Raji (cell line): Measurements from ENCODE around the gene UGT1A9.
"Not testable (repeated sequence)": the region's sequence is repeated elsewhere in the genome, so short reads cannot be mapped to it uniquely, and the experiment has no call there.

Experiments used
- POLR2A ChIP-seq: IDR thresholded peaks from 2 replicates; pipeline ENCODE4 v1.6.1; 2011; ENCODE audit warnings: low read depth, low read length, control low read depth; ENCODE audit not compliant: insufficient read depth

UGT1A9 gene

DNA sequence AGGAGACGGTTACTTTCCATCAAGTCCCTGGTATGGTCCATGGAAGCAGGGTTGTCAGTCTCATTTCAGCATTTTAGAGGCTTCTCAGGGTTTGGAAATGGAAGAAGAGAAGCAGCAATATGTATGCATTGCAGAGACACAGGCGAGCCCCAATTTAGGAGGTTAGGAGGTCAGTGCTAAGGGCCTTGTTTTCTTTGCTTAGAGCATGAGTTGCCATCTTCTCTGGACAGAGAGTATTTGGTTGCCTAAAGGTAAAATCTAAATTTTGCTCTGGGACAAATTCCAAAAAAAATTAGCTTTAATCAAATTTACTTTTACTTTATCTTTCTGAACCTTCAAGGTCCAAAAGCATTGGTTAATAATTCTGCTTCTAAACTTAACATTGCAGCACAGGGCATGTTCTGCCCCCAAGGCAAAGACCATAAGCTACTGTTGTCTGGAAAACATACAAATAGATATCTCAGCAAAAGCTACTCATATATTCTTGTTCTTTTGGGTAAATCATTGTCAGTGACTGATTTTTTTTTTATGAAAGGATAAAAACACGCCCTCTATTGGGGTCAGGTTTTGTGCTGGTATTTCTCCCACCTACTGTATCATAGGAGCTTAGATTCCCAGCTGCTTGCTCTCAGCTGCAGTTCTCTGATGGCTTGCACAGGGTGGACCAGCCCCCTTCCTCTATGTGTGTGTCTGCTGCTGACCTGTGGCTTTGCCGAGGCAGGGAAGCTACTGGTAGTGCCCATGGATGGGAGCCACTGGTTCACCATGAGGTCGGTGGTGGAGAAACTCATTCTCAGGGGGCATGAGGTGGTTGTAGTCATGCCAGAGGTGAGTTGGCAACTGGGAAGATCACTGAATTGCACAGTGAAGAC lies at the start of gene UGT1A9:
TSS of gene UGT1A9 (plus strand) at position 609 of the 872 bp plus-strand sequence. CDS start at position 646, 37 bp downstream.
- TF ChIP-seq POLR2A, result no peak

DNA sequence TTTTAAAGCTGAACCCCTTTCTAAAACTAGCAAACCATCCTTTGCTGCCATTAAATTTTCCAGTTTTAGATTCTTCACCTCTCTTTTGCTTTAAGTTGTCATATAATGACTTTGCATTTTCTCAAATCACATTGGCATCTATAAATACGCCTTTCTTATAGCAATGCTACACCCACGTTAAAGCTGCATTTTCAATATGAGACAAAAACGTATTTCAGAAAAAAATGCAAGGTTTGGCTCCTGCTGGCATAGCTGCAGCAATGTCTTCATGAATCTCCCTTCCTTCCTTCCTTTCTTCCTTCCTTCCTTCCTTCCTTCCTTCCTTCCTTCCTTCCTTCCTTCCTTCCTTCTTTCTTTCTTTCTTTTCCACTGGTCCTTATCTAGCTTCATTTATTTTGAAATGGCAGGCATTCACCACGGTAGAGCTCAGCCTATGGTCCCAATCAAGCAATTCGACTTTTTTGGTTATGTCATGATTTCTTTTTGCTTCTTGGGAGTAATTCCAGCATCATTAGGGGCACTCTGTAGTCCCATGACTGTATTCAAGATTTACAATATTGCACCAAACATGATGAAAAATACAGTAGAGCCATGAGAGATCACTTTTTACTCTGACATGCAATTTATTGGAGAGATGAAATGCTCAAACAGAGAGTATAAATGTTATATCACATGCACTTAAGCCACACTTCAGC lies 44.2 kb upstream of the UGT1A9 start:
- TF ChIP-seq POLR2A, result no peak

DNA sequence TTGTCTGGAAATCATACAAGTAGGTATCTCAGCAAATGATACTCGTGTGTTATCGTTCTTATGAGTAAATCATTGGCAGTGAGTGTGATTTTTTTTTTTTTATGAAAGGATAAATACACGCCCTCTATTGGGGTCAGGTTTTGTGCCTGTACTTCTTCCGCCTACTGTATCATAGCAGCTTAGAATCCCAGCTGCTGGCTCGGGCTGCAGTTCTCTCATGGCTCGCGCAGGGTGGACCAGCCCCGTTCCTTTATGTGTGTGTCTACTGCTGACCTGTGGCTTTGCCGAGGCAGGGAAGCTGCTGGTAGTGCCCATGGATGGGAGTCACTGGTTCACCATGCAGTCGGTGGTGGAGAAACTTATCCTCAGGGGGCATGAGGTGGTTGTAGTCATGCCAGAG lies 35.4 kb upstream of the UGT1A9 start, which contains the start of gene UGT1A10:
TSS of gene UGT1A10 (plus strand) at position 143 of the 400 bp plus-strand sequence. CDS start at position 218, 75 bp downstream.
- not testable (repeated sequence) for TF ChIP-seq POLR2A

DNA sequence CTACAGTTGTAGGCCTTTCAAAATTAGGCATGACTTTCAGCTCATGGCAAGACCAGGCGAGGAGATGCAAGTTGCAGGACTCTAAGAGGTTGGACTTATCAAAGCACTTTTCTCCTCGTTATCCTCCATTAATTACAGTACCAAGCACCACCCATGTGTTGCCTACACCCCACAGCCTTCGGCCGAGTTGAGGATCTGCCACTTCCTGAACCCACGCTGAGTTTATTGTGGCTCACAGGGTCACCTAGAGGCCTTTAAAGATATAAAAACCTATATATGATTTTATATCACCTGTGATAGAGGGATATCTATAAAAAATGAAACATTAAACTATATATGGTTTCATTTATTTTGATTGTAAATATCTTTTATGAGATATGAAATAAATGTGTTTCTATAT lies 32.9 kb upstream of the UGT1A9 start:
- TF ChIP-seq POLR2A, result no peak

DNA sequence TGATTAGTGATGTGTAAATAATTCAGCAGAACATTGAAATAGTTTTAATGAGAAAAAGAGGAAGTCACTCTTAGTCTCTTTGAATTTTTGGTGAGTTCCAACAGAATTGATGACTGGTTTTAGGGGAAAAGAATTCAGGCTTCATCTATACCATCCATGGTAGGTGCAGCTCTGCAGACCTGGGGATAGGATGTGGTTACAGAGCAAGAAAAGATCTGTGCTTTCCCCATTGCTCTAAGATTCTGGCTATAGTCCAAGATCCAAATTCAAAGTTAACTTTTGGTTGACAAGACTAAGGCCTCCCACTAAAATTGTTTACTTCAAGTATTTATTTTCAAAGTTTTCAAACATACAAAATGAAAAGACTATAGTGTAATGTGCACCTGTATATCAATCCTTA lies 31.8 kb upstream of the UGT1A9 start:
- no peak for TF ChIP-seq POLR2A

DNA sequence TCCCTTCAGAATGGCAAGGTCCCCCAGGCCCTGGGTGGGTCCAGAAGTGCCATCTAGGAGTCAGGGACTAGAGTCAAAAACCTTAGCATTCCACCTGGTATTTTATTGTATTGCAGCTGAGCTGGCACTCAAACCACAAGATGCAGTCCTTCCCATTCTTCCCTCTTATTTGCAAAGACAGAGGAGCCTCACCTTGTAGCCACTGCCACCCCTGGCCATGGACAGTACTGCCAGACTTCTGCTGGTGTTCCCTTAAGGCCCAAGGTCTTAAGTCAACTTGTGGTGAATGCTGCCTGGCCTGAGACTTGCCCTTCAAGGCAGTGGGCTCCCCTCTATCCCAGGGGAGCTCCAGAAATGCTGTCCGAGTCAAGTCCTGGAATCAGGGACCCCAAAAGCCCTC lies 28.6 kb upstream of the UGT1A9 start:
- no peak for TF ChIP-seq POLR2A

DNA sequence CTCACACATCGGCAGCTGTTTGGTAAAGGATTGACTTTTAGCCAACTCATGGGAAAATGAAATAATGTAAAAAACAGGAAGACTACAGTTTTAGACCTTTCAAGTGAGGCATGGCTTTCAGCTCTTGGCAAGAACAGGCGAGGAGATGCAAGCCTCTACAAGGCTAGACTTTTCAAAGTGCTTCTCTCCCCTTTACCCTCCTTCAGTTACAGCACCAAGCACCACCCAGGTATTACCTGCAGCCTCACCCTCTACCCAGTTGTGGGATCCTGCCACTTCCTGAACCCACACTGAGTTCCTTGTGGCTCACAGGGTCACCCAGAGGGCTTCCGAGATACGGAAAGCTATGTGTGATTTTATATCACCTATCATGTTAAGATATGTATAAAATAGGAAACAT lies 20.7 kb upstream of the UGT1A9 start:
- no peak for TF ChIP-seq POLR2A

DNA sequence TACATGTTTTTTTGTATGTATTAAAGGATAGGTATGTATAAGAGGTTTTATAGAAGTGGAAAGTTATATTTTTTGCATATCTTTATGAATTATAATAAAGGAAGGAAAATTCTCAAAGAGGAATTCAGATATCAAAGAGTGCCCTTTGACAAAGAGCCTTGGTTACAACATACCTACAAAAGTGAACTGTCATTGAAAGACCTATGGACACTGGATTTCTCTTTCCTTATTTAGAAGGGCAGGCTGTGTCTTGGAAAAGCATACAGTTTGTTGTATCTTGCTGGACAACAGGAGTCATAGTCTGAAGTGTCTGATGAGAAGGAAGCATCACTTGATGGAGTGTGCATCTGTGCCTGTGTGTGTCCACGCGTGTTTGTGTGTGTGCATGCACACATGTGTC lies 20.3 kb upstream of the UGT1A9 start:
- TF ChIP-seq POLR2A, result no peak

DNA sequence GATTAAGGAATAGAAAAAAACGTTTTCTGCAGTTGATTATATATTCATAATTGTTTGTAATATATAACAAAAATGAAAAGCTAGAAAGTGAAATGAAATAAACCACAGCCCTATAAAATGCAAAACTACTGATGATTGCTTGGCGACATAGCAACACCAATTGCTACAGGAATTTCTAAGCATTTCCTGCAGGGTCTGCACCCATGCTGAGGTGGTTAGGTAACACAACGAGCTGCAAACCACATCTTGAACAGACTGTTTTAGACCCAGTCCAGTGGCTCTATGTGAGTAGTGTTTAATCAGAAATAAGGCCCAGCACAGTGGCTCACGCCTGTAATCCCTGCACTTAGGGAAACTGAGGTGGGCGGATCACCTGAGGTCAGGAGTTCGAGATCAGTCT lies 17.2 kb upstream of the UGT1A9 start:
- no peak for TF ChIP-seq POLR2A

DNA sequence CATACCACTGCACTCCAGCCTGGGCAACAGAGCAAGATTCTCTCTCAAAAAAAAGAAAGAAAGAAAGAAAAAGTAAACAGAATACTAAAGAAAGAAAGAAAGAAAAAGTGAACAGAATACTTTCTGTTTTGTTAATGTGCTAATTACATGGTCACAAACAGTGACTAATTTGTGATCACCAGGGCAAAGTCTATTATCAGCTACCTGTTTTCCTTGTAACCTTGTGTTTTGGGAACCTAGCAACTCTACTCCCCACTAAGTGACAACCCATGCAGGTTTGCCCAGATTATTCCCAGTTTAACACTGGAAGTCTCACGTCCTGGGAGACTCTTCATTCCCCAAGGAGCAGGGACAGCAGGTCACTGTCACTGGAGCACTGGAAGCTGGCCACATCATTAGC lies 16.7 kb upstream of the UGT1A9 start:
- TF ChIP-seq POLR2A, result no peak

DNA sequence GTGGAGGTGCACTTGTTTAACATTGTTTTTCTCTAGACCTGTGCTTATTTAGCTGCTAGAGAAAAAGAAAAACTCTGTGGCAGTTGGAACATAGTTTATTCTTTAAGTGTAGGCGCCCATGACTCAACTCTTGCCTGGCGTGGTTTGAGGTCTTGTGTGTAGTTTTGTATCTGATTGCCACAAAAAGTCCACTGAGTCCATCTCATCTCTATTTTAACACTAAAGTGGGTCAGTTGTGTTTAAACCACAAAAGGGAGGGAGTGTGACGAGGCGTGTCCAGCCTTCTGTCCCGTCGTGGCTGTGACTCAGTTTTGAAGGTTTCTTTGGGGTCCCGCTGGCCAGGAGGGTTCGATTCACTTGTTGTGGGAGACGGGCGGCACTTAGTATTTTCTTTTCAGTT lies 15.3 kb upstream of the UGT1A9 start:
- no peak for TF ChIP-seq POLR2A

DNA sequence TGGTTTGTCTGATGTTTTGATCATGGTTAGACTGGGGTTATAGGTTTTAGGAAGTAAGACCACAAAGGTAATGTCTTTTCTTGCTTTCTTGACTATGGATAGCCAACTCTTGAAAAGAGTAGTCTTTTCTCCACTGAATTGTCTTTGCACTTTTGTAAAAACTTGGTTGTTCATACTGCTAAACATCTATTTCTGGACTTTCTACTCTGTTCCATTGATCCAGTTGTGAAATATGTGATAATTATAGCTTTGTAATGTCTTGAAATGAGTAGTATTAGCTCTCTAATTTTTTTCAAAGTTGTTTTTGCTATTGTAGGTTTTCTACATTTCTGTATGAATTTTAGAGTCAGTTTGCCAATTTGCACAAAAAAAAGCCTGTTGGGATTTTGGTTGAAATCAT lies 13.1 kb upstream of the UGT1A9 start:
- TF ChIP-seq POLR2A, result no peak

DNA sequence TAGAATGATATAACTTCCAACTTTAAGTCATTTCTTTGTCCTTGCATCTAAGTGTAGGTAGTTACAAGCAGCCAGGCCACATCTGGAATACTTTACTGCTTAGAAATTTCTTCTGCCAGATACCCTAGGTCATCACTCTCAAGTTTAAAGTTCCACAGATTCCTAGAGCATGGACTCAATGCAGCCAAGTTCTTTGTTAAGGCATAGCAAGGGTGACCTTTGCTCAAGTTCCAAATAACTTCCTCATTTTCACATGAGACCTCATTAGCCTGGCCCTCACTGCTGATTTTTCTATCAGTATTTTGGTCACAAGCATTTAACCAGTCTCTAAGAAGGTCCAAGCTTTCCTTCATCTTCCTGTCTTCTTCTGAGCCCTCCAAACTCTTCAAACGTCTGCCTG lies 7.8 kb upstream of the UGT1A9 start:
- TF ChIP-seq POLR2A, result no peak

DNA sequence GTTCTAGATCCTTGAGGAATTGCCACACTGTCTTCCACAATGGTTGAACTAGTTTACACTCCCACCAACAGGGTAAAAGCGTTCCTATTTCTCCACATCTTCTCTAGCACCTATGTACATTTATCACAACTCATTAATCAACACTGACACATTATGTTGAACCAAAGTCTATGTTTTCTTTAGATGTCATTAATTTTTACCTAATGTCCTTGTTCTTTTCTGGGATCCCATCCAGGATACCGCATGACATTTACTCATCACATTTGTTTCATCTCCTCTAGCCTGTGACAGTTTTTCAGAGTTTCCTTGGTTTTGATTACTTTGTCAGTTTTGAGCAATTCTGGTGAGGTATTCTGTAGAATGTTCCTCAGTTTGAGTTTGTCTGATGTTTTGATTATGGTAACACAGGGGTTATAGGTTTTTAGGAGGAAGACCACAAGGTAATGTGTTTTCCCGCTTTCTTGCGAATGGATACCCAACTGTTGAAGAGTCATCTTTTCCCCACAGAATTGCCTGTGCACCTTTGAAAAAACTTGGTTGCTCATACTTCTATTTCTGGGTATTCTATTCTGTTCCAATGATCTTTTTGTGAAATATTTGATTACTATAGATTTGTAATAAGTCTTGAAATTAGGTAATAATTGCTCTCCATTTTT lies 3.0 kb upstream of the UGT1A9 start:
- no peak for TF ChIP-seq POLR2A

DNA sequence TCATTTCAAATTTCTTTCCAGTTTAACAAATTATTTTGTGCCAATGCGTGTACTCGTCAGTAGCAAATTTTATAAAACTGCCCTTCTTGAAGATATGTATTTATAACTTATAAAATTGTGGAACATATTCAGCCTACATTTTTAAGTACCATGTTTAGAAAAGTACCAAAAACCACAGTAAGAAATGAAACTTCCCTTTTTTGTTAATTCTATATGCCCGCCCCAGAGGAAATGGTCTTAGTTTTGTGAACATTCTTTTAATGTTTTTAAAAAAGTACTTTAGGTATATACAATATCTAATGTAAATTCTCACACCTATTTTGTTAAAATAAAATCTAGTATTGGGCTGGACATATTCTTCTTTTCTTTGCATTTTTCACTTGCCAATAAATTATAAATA lies 1.2 kb downstream of the UGT1A9 start:
- TF ChIP-seq POLR2A, result no peak

DNA sequence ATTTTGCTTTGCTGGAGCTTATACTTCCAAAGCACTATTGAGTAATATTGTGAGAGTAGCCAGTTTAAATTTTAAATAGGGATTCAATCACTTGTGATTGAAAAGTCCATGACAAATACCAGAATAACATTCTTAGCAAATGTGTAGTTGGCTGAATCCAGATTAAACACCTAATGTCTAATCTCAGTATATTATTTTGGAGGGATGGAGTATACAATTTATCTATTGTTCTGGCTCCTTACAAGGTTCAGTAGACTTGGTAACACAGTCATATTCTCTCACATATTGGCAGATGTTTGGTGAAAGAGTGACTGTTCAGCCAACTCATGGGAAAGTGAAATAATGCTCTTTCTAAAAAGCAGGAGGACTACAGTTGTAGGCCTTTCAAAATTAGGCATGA lies 2.2 kb downstream of the UGT1A9 start:
- no peak for TF ChIP-seq POLR2A

DNA sequence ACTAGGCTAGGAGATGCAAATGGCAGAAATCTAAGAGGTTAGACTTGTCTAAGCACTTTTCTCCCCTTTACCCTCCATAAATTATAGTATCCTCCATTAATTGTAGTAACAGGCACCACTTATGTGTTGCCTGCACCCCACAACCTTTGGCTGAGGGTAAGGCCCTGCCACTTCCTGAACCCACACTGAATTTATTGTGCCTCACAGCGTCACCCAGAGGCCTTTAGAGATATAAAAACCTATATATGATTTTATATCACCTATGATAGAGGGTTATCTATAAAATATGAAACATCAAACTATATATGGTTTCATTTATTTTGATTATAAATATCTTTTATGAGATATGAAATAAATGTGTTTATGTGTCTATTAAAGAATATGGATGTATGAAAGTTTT lies 2.6 kb downstream of the UGT1A9 start:
- no peak for TF ChIP-seq POLR2A

DNA sequence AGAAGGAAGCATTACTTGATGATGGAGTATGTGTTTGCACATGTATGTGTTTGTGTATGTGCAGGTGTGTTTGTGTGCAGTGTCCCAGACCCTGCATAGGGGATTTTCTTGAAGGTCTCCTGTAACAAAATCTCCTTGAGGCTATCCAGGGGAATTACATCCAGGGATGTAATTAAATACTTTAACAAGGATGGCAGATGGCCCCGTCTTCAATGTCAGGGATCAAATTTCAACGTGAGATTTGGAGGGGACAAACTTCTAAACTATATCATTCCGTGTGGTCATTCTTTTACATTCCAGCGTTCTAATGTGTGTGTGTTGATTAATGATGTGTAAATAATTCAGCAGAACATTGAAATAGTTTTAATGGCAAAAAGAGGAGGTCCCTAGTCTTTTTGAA lies 3.3 kb downstream of the UGT1A9 start:
- TF ChIP-seq POLR2A, result no peak
